T-helper 2 cell treated with Interferon-gamma antibody and Interleukin-4, amounts not matched to agents 100 ng/mL and 5 ng/mL, for 36 hours (primary cell): Measurements from ENCODE around the gene STRA8. TPM values are rescaled to one million over a fixed set of nuclear protein-coding genes. Genes with fewer than 3 reads are reported as not detected.

Experiments
- total RNA-seq: library from RNA; stranded (reverse); gene quantifications from 2 replicates; pipeline ENCODE4 v1.2.3, GENCODE V29; 2022

Gene STRA8
- total RNA-seq, 1 donor from 2014 or later, result not detected

Other genes starting within 250 kb of the STRA8 start
- 1.6 and 2.6 TPM in 2 replicates for gene AGBL3, start 247.3 kb upstream of the STRA8 start, total RNA-seq
- gene TMEM140, start 85.8 kb upstream of the STRA8 start, total RNA-seq, result 13.5 and 14.0 TPM in 2 replicates
- 40.3 and 44.1 TPM in 2 replicates for gene CYREN, start 63.1 kb upstream of the STRA8 start, total RNA-seq
- 17.1 and 18.2 TPM in 2 replicates for gene WDR91, start 22.3 kb upstream of the STRA8 start, total RNA-seq